Loucy (cell line): Measurements from ENCODE around the gene CCDC182.

ENCODE experiments used
- H2AFZ ChIP-seq: fragments of 200-600 bp; sonication (generic); 2 replicates; pipeline ENCODE4 v1.6.0; 2016; ENCODE audit warnings: antibody characterized with exemption, mild to moderate bottlenecking, low read length, moderate library complexity
- H3F3A ChIP-seq: fragments of 200-600 bp; 2 replicates; pipeline ENCODE4 v1.6.0; 2016; ENCODE audit warnings: antibody characterized with exemption, low read depth, mild to moderate bottlenecking
- H3K27me3 ChIP-seq: fragments of 200-600 bp; sonication (generic); 2 replicates; pipeline ENCODE4 v1.6.1; 2014; ENCODE audit warnings: low read length, mild to moderate bottlenecking; ENCODE audit not compliant: insufficient read depth, poor library complexity, severe bottlenecking
- H3K36me3 ChIP-seq: fragments of 200-600 bp; sonication (generic); 2 replicates; pipeline ENCODE4 v1.6.1; 2016; ENCODE audit warnings: low read length; ENCODE audit not compliant: insufficient read depth
- H3K4me1 ChIP-seq: fragments of 200-600 bp; sonication (generic); 2 replicates; pipeline ENCODE4 v1.5.1; 2014; ENCODE audit warnings: low read length, mild to moderate bottlenecking; ENCODE audit not compliant: insufficient read depth, poor library complexity, severe bottlenecking
- H3K4me2 ChIP-seq: fragments of 200-600 bp; sonication (generic); 2 replicates; pipeline ENCODE4 v1.6.0; 2014; ENCODE audit warnings: antibody characterized with exemption, low read length, low read depth, mild to moderate bottlenecking; ENCODE audit not compliant: poor library complexity, severe bottlenecking
- H3K4me3 ChIP-seq: fragments of 200-600 bp; sonication (generic); 2 replicates; pipeline ENCODE4 v1.5.1; 2014; ENCODE audit warnings: low read length, mild to moderate bottlenecking, mixed read lengths; ENCODE audit not compliant: poor library complexity, severe bottlenecking
- H3K79me2 ChIP-seq: fragments of 200-600 bp; sonication (generic); 2 replicates; pipeline ENCODE4 v1.6.1; 2014; ENCODE audit warnings: low read length; ENCODE audit not compliant: insufficient read depth
- H3K9ac ChIP-seq: fragments of 200-600 bp; sonication (generic); 2 replicates; pipeline ENCODE4 v1.6.0; 2014; ENCODE audit warnings: mild to moderate bottlenecking, low read depth, low read length, moderate library complexity; ENCODE audit not compliant: poor library complexity, severe bottlenecking
- H3K9me2 ChIP-seq: fragments of 200-600 bp; sonication (generic); replicated peaks from 2 replicates; pipeline ENCODE4 v1.6.1; 2016; ENCODE audit warnings: low read depth, low read length, mixed read lengths
- H3K9me3 ChIP-seq: fragments of 200-600 bp; sonication (generic); 2 replicates; pipeline ENCODE4 v1.6.1; 2014; ENCODE audit warnings: mild to moderate bottlenecking, antibody characterized with exemption, low read length, low read depth; ENCODE audit not compliant: insufficient read depth
- H4K20me1 ChIP-seq: fragments of 200-600 bp; sonication (generic); 2 replicates; pipeline ENCODE4 v1.6.0; 2014; ENCODE audit warnings: antibody characterized with exemption, low read length, mild to moderate bottlenecking; ENCODE audit not compliant: insufficient read depth, poor library complexity, severe bottlenecking
- EZH2phosphoT487 ChIP-seq: fragments of 200-600 bp; IDR thresholded peaks from 2 replicates; pipeline ENCODE4 v1.6.1; 2018; ENCODE audit warnings: antibody characterized with exemption, mild to moderate bottlenecking, moderate library complexity, borderline replicate concordance
- TF ChIP-seq, protein P1 (sequence below): fragments of 200-600 bp; sonication (generic); conservative IDR thresholded peaks from 2 replicates; pipeline ENCODE4 v1.5.1; 2014; ENCODE audit warnings: mild to moderate bottlenecking, antibody characterized with exemption, low read length

Gene CCDC182

DNA sequence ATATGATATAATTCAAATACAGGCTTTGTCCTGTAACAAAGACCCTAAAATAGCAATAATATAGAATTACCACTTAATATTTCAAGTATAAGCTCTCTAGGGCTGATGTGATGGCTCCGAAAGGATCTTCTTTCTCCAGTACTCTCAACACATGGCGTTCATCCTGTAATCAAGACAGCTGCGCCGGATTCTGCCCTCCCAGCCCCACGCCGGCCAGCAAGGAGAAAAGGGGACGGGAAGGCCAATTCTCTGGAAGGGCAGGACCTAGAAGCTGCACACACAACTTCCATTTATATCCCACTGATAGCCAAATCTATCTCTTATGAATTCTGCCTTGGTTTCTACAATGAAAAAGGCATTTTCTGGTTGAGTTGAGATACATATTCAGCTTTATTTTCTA is 32.0 kb downstream of the CCDC182 start:
- no peaks in the 10 kb centered on the region for H3K27me3 ChIP-seq
- no peaks in the 10 kb centered on the region for H3K9me2 ChIP-seq
- no peaks in the 10 kb centered on the region for H3K9me3 ChIP-seq
- H3K79me2 ChIP-seq, result no peaks in the 10 kb centered on the region
- no peaks in the 10 kb centered on the region for H4K20me1 ChIP-seq
- H3K9ac ChIP-seq, result no peak overlapping the region
- no peaks in the 10 kb centered on the region for H3F3A ChIP-seq
- H3K4me2 ChIP-seq, result no peak overlapping the region
- TF ChIP-seq, protein P1, sequence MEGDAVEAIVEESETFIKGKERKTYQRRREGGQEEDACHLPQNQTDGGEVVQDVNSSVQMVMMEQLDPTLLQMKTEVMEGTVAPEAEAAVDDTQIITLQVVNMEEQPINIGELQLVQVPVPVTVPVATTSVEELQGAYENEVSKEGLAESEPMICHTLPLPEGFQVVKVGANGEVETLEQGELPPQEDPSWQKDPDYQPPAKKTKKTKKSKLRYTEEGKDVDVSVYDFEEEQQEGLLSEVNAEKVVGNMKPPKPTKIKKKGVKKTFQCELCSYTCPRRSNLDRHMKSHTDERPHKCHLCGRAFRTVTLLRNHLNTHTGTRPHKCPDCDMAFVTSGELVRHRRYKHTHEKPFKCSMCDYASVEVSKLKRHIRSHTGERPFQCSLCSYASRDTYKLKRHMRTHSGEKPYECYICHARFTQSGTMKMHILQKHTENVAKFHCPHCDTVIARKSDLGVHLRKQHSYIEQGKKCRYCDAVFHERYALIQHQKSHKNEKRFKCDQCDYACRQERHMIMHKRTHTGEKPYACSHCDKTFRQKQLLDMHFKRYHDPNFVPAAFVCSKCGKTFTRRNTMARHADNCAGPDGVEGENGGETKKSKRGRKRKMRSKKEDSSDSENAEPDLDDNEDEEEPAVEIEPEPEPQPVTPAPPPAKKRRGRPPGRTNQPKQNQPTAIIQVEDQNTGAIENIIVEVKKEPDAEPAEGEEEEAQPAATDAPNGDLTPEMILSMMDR, result no peak
- no peak for TF ChIP-seq EZH2phosphoT487
- H3K4me3 ChIP-seq, result no peak overlapping the region
- no peak overlapping the region for H2AFZ ChIP-seq
- no peaks in the 10 kb centered on the region for H3K4me1 ChIP-seq
- H3K36me3 ChIP-seq, result no peaks in the 10 kb centered on the region

DNA sequence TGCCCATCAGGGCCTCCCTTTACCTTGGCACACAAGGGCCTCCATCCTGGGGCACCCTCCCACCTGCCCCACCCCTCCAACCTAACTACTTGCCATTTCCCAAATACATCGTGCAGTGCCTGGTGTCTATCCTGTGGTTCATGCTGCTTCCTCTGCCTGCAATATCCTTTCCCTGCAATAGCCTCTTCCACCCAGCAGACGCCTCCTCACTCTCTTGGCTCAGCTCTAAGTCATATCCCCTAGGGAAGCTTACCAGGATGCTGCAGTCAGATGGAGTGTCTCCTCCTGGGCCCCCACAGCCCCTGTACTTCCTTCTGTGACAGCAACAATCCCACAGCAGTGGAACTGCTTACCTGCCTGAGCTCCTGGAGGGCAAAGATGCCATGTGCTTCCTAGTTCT is 36.7 kb downstream of the CCDC182 start:
- no peaks in the 10 kb centered on the region; the same call in 1 of the 2 replicates for H3K36me3 ChIP-seq
- H3K79me2 ChIP-seq, result no peaks in the 10 kb centered on the region
- no peaks in the 10 kb centered on the region for H3K27me3 ChIP-seq
- TF ChIP-seq, protein P1, result no peak
- no peak for TF ChIP-seq EZH2phosphoT487
- H3K4me3 ChIP-seq, result no peak overlapping the region
- H2AFZ ChIP-seq, result no peak overlapping the region
- H3K9me3 ChIP-seq, result no peaks in the 10 kb centered on the region
- no peaks in the 10 kb centered on the region for H3F3A ChIP-seq
- no peak overlapping the region for H3K9ac ChIP-seq
- no peaks in the 10 kb centered on the region for H3K4me1 ChIP-seq
- H4K20me1 ChIP-seq, result no peaks in the 10 kb centered on the region
- no peaks in the 10 kb centered on the region for H3K9me2 ChIP-seq
- no peak overlapping the region for H3K4me2 ChIP-seq

GRCh38 chr17:57707892-57708291 is 37.2 kb downstream of the CCDC182 start:
- Histone ChIP-seq H3K9me3 (no peaks in the 10 kb centered on the region), H3K4me3 (no peak overlapping the region), H3K36me3 (no peaks in the 10 kb centered on the region; the same call in 1 of the 2 replicates), H2AFZ (no peak overlapping the region), H3F3A (no peaks in the 10 kb centered on the region), H3K4me1 (no peaks in the 10 kb centered on the region), H3K27me3 (no peaks in the 10 kb centered on the region), H3K79me2 (no peaks in the 10 kb centered on the region), H3K9me2 (no peaks in the 10 kb centered on the region), H3K4me2 (no peak overlapping the region), H4K20me1 (no peaks in the 10 kb centered on the region), H3K9ac (no peak overlapping the region)
- no peak for TF ChIP-seq EZH2phosphoT487
- TF ChIP-seq, protein P1, result no peak
